GM12892 (cell line): ENCODE results near the gene ERBB4.

ENCODE experiments used
- POLR2A ChIP-seq: IDR thresholded peaks from 2 replicates; pipeline ENCODE4 v1.6.1; 2011; ENCODE audit warnings: low read depth, low read length, control low read depth
- POLR2AphosphoS5 ChIP-seq: IDR thresholded peaks from 2 replicates; pipeline ENCODE4 v1.6.1; 2011; ENCODE audit warnings: low read depth, low read length, control low read depth
- TAF1 ChIP-seq: IDR thresholded peaks from 2 replicates; pipeline ENCODE4 v1.6.1; 2011; ENCODE audit warnings: low read depth, mild to moderate bottlenecking, control low read depth, low read length, borderline replicate concordance

- no peak for TF ChIP-seq POLR2A
- no peak for TF ChIP-seq POLR2AphosphoS5
- TF ChIP-seq TAF1, result no peak
Observed at GRCh38 chr2:212042562-212042961, 496.0 kb downstream of the ERBB4 start.
